HT1080 (cell line): ENCODE data around the gene LGSN. TPM values are rescaled to one million over a fixed set of nuclear protein-coding genes. Genes with fewer than 3 reads are reported as not detected.
A peak's percentile ranks its signal among the peaks of the same experiment; 100 is the strongest.
"Not testable (repeated sequence)": the region's sequence is repeated elsewhere in the genome, so short reads cannot be mapped to it uniquely, and the experiment has no call there.

Experiments
- DNase-seq: peaks from one replicate; pipeline ENCODE4 v3.0.0-alpha.2; 2015; ENCODE audit warnings: low read depth
- polyA plus RNA-seq, 2 experiments: library from polyadenylated mRNA; depleted of rRNA; stranded (reverse); fragments of >200 nt; gene quantifications; 2 replicates each; pipeline ENCODE4 v1.2.3, GENCODE V29; 2015
- total RNA-seq: library from RNA; depleted of rRNA; stranded (reverse); fragments of >200 nt; shearing (Covaris generic); gene quantifications from 2 replicates; pipeline ENCODE4 v1.2.3, GENCODE V29; 2014; rRNA removed

Gene LGSN
- not detected in 2 replicates for total RNA-seq
- 0.02 TPM in 1 of 2 replicates, not detected in the other for polyA plus RNA-seq (2015; cell fraction: cytosol; rRNA removed)
- not detected in 2 replicates for polyA plus RNA-seq (2015; cell fraction: nucleus; rRNA removed)

- no peak for DNase-seq
Observed at GRCh38 chr6:63319939-63320338, at the start of gene LGSN. Gene LGSN (minus strand): TSS chr6:63319983. CDS start chr6:63319943, 40 bp downstream.

- no peak for DNase-seq
Observed at GRCh38 chr6:63368347-63368746, 48.6 kb upstream of the LGSN start.

GRCh38 chr6:63362500-63363120 is 42.8 kb upstream of the LGSN start:
- DNase-seq, result not testable (repeated sequence)

- DNase-seq, result not testable (repeated sequence)
Observed at GRCh38 chr6:63357384-63357783, 37.6 kb upstream of the LGSN start.

- DNase-seq, result no peak
Observed at GRCh38 chr6:63355632-63356031, 35.8 kb upstream of the LGSN start.

GRCh38 chr6:63353286-63353630 is 33.5 kb upstream of the LGSN start:
- no peak for DNase-seq

- DNase-seq, result peak; percentile 30
Observed at GRCh38 chr6:63352544-63353285, 32.9 kb upstream of the LGSN start.

GRCh38 chr6:63352069-63352543 is 32.3 kb upstream of the LGSN start:
- DNase-seq, result no peak

GRCh38 chr6:63349401-63349800 is 29.6 kb upstream of the LGSN start:
- no peak for DNase-seq

GRCh38 chr6:63348836-63349235 is 29.1 kb upstream of the LGSN start:
- DNase-seq, result no peak

GRCh38 chr6:63347599-63347998 is 27.8 kb upstream of the LGSN start:
- peak; percentile 78 for DNase-seq

GRCh38 chr6:63346217-63346835 is 26.5 kb upstream of the LGSN start:
- no peak for DNase-seq

GRCh38 chr6:63340351-63340750 is 20.6 kb upstream of the LGSN start:
- DNase-seq, result no peak

- DNase-seq, result not testable (repeated sequence)
Observed at GRCh38 chr6:63334652-63335051, 14.9 kb upstream of the LGSN start.

GRCh38 chr6:63333440-63333839 is 13.7 kb upstream of the LGSN start:
- DNase-seq, result no peak

GRCh38 chr6:63326630-63327029 is 6.8 kb upstream of the LGSN start:
- DNase-seq, result not testable (repeated sequence)

GRCh38 chr6:63322981-63323380 is 3.2 kb upstream of the LGSN start:
- DNase-seq, result no peak

- DNase-seq, result no peak
Observed at GRCh38 chr6:63321821-63322220, 2.0 kb upstream of the LGSN start.

GRCh38 chr6:63317641-63318040 is 2.1 kb downstream of the LGSN start:
- no peak for DNase-seq

- no peak for DNase-seq
Observed at GRCh38 chr6:63316113-63316512, 3.7 kb downstream of the LGSN start.

GRCh38 chr6:63313111-63313510 is 6.7 kb downstream of the LGSN start:
- DNase-seq, result no peak

GRCh38 chr6:63307581-63308246 is 12.1 kb downstream of the LGSN start:
- DNase-seq, result peak; percentile 64
